HCT116 (cell line): ENCODE measurements around the gene TEAD3. TPM values are rescaled to one million over a fixed set of nuclear protein-coding genes. Genes with fewer than 3 reads are reported as not detected.

Experiments used
- ATAC-seq: fragments of 200-7000 bp; cut with Tn5 transposase; 2 replicates; pipeline ENCODE4 v1.9.1; 2020; ENCODE audit warnings: mild to moderate bottlenecking, moderate library complexity
- BruUV-seq: library from RNA; stranded (reverse); fragments of 400-500 nt; replicated peaks from 2 replicates; lab custom pipeline; 2021; lab: Mats Ljungman, UMichigan
- CTCF ChIA-PET: fragments of 300-600 bp; sonication (Branson Sonifier 250); formaldehyde crosslinking; loops from one replicate; lab custom pipeline; 2021; ENCODE audit warnings: antibody characterized with exemption; lab: Charles Lee
- POLR2A ChIA-PET: fragments of 300-600, 350-600 bp; sonication (Branson Sonifier 250); formaldehyde crosslinking; loops from one replicate; lab custom pipeline; 2021; ENCODE audit warnings: antibody characterized with exemption; lab: Charles Lee
- RAD21 ChIA-PET, 2 experiments: fragments of 300-600 bp; sonication (Branson Sonifier 250); formaldehyde crosslinking; loops; one replicate each; lab custom pipeline; 2023; ENCODE audit warnings: low total read pairs in 2 of 2; ENCODE audit not compliant: uncharacterized antibody in 2 of 2, unreplicated experiment in 2 of 2, low non-redundant PET in 1 of 2; lab: Charles Lee
- DNase-seq: peaks from one replicate; pipeline ENCODE4 v3.0.0-alpha.2; 2010; ENCODE audit warnings: low read depth, low spot score
- H2AFZ ChIP-seq: fragments of 200-600 bp; shearing (Covaris generic), sonication (generic); 2 replicates; pipeline ENCODE4 v1.6.1; 2017; ENCODE audit warnings: low read depth, mixed run types, mixed read lengths, antibody characterized with exemption, low read length; ENCODE audit not compliant: poor library complexity, severe bottlenecking
- H3K27ac ChIP-seq: 2 replicates; pipeline ENCODE4 v1.5.1; 2012; ENCODE audit warnings: low read depth, low read length
- H3K27me3 ChIP-seq: fragments of 200-600 bp; sonication (generic); 2 replicates; pipeline ENCODE4 v1.6.1; 2016; ENCODE audit warnings: mixed run types, low read length, mixed read lengths; ENCODE audit not compliant: insufficient read depth
- H3K36me3 ChIP-seq, 2 experiments: fragments of 200-500 bp in 1 of 2; fragments of 200-600 bp in 1 of 2; sonication (Bioruptor generic) in 1 of 2; sonication (generic) in 1 of 2; 2 replicates each; pipeline versions ENCODE4 v1.5.1 to v1.6.1; 2014 to 2016; ENCODE audit warnings: low read length in 2 of 2, inconsistent platforms in 1 of 2, mixed read lengths in 1 of 2, mixed run types in 1 of 2; ENCODE audit not compliant: insufficient read depth in 2 of 2, control insufficient read depth in 1 of 2
- H3K4me1 ChIP-seq, 2 experiments: fragments of 200-600 bp in 1 of 2; sonication (generic) in 1 of 2; 2 replicates each; pipeline versions ENCODE4 v1.5.1 to v1.6.1; 2012 to 2017; ENCODE audit warnings: low read length in 2 of 2, inconsistent platforms in 1 of 2, mild to moderate bottlenecking in 1 of 2, mixed read lengths in 1 of 2, mixed run types in 1 of 2, moderate library complexity in 1 of 2; ENCODE audit not compliant: insufficient read depth in 2 of 2, control insufficient read depth in 1 of 2
- H3K4me2 ChIP-seq: fragments of 200-600 bp; sonication (generic); 2 replicates; pipeline ENCODE4 v1.6.1; 2017; ENCODE audit warnings: mixed run types, low read length, mixed read lengths
- H3K4me3 ChIP-seq, 2 experiments: fragments of 200-600 bp in 1 of 2; sonication (generic) in 1 of 2; replicated peaks in 1 of 2; 2 replicates each; pipeline ENCODE4 v1.5.1; 2011 to 2016; ENCODE audit warnings: low read length in 2 of 2, control low read depth in 1 of 2, low read depth in 1 of 2, mild to moderate bottlenecking in 1 of 2, mixed read lengths in 1 of 2, mixed run types in 1 of 2
- H3K79me2 ChIP-seq: fragments of 200-600 bp; sonication (generic); 2 replicates; pipeline ENCODE4 v1.6.1; 2017; ENCODE audit warnings: mild to moderate bottlenecking, mixed run types, low read length, moderate library complexity, mixed read lengths; ENCODE audit not compliant: insufficient read depth
- H3K9ac ChIP-seq: fragments of 200-600 bp; sonication (generic); 2 replicates; pipeline ENCODE4 v1.6.1; 2016; ENCODE audit warnings: low read length, mixed read lengths
- H3K9me2 ChIP-seq: fragments of 200-600 bp; sonication (generic), shearing (Covaris generic); 2 replicates; pipeline ENCODE4 v1.6.1; 2017; ENCODE audit warnings: mixed run types, mild to moderate bottlenecking, moderate library complexity; ENCODE audit not compliant: insufficient read depth
- H3K9me3 ChIP-seq, 2 experiments: fragments of 200-500 bp in 1 of 2; fragments of 200-600 bp in 1 of 2; sonication (Bioruptor generic) in 1 of 2; sonication (generic) in 1 of 2; 2 replicates each; pipeline ENCODE4 v1.6.1; 2014 to 2017; ENCODE audit warnings: low read length in 2 of 2, mixed read lengths in 2 of 2, inconsistent platforms in 1 of 2, low read depth in 1 of 2, mild to moderate bottlenecking in 1 of 2, mixed run types in 1 of 2, moderate library complexity in 1 of 2; ENCODE audit not compliant: control insufficient read depth in 1 of 2, insufficient read depth in 1 of 2
- H4K20me1 ChIP-seq: fragments of 200-600 bp; sonication (generic), shearing (Covaris generic); 2 replicates; pipeline ENCODE4 v1.6.1; 2017; ENCODE audit warnings: mixed run types, mild to moderate bottlenecking, moderate library complexity; ENCODE audit not compliant: insufficient read depth
- CBX3 ChIP-seq: IDR thresholded peaks from 2 replicates; pipeline ENCODE4 v1.6.1; 2012; ENCODE audit warnings: low read depth
- CEBPB ChIP-seq: IDR thresholded peaks from 2 replicates; pipeline ENCODE4 v1.6.1; 2012; ENCODE audit warnings: low read depth
- EGR1 ChIP-seq: IDR thresholded peaks from 2 replicates; pipeline ENCODE4 v1.6.1; 2012; ENCODE audit warnings: low read depth
- EZH2 ChIP-seq: fragments of 200-600 bp; sonication (generic); IDR thresholded peaks from 2 replicates; pipeline ENCODE4 v1.6.1; 2017; ENCODE audit warnings: antibody characterized with exemption, mixed run types
- EZH2phosphoT487 ChIP-seq: fragments of 200-600 bp; IDR thresholded peaks from 2 replicates; pipeline ENCODE4 v1.6.1; 2018; ENCODE audit warnings: antibody characterized with exemption, borderline replicate concordance
- FOSL1 ChIP-seq: IDR thresholded peaks from 2 replicates; pipeline ENCODE4 v1.6.1; 2012; ENCODE audit warnings: low read depth
- JUND ChIP-seq: IDR thresholded peaks from 2 replicates; pipeline ENCODE4 v1.6.1; 2012
- POLR2A ChIP-seq: IDR thresholded peaks from 2 replicates; pipeline ENCODE4 v1.7.0; 2011; ENCODE audit warnings: borderline replicate concordance; ENCODE audit not compliant: insufficient read depth, insufficient read length; ENCODE audit errors: extremely low read depth
- POLR2AphosphoS5 ChIP-seq: IDR thresholded peaks from 2 replicates; pipeline ENCODE4 v1.6.1; 2011; ENCODE audit warnings: mild to moderate bottlenecking, low read depth, low read length, moderate library complexity
- RAD21 ChIP-seq: IDR thresholded peaks from 2 replicates; pipeline ENCODE4 v1.6.1; 2012; ENCODE audit warnings: low read depth, mild to moderate bottlenecking
- SIN3A ChIP-seq: IDR thresholded peaks from 2 replicates; pipeline ENCODE4 v1.6.1; 2012; ENCODE audit warnings: low read depth
- SP1 ChIP-seq: IDR thresholded peaks from 2 replicates; pipeline ENCODE4 v1.6.1; 2012; ENCODE audit warnings: low read depth
- SRF ChIP-seq: IDR thresholded peaks from 2 replicates; pipeline ENCODE4 v1.6.1; 2012; ENCODE audit warnings: low read depth
- TCF7L2 ChIP-seq: IDR thresholded peaks from 2 replicates; pipeline ENCODE4 v1.7.0; 2011; ENCODE audit warnings: borderline replicate concordance, inconsistent platforms; ENCODE audit not compliant: insufficient read depth, insufficient read length; ENCODE audit errors: extremely low read depth
- ZNF274 ChIP-seq: fragments of 200-500 bp; sonication (Bioruptor generic); IDR thresholded peaks from 2 replicates; pipeline ENCODE4 v1.6.1; 2014; ENCODE audit warnings: mild to moderate bottlenecking, low read depth, low read length, inconsistent platforms
- intact Hi-C: fragments of 100-400 bp; cut with micrococcal nuclease; formaldehyde crosslinking; loops from 2 replicates; pipeline ENCODE4 v1.10.0; 2022
- total RNA-seq: library from RNA; stranded (reverse); gene quantifications from one replicate; pipeline ENCODE4 v1.2.1, GENCODE V29; 2021; ENCODE audit not compliant: unreplicated experiment
- TF ChIP-seq, protein P1 (sequence below): IDR thresholded peaks from 2 replicates; pipeline ENCODE4 v1.6.1; 2012
- TF ChIP-seq, protein P2 (sequence below): IDR thresholded peaks from 2 replicates; pipeline ENCODE4 v1.6.1; 2011; ENCODE audit warnings: mild to moderate bottlenecking, low read length, moderate library complexity; ENCODE audit not compliant: insufficient replicate concordance; ENCODE audit errors: extremely low read depth
- TF ChIP-seq, protein P3 (sequence below): IDR thresholded peaks from 2 replicates; pipeline ENCODE4 v1.6.1; 2012

Gene TEAD3
- total RNA-seq, 1 experiment from 2014 or later = 21.8 TPM

DNA sequence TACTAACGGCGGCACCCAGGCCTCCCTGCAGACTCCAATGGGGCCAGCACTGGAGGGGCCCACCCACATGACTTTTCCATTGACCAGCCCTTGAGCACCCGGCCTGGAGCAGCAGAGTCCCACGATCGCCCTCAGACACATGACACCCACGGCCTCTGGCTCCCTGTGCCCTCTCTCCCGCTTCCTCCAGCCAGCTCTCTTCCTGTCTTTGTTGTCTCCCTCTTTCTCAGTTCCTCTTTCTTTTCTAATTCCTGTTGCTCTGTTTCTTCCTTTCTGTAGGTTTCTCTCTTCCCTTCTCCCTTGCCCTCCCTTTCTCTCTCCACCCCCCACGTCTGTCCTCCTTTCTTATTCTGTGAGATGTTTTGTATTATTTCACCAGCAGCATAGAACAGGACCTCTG is 70.8 kb downstream of the TEAD3 start:
- H3K9me3 ChIP-seq = peaks cover 0 to 15% of the 10 kb centered on the region in 2 experiments; a peak in 2 of 4 replicates
- no peak for ATAC-seq
- TF ChIP-seq, protein P1, sequence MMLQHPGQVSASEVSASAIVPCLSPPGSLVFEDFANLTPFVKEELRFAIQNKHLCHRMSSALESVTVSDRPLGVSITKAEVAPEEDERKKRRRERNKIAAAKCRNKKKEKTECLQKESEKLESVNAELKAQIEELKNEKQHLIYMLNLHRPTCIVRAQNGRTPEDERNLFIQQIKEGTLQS = no peak
- TF ChIP-seq EZH2phosphoT487 (no peak), CBX3 (no peak), EZH2 (no peak), POLR2A (no peak), SIN3A (no peak), JUND (no peak), EGR1 (no peak), RAD21 (no peak), SP1 (no peak), POLR2AphosphoS5 (no peak), TCF7L2 (no peak), SRF (no peak), ZNF274 (no peak), CEBPB (no peak), FOSL1 (no peak)
- TF ChIP-seq, protein P2, sequence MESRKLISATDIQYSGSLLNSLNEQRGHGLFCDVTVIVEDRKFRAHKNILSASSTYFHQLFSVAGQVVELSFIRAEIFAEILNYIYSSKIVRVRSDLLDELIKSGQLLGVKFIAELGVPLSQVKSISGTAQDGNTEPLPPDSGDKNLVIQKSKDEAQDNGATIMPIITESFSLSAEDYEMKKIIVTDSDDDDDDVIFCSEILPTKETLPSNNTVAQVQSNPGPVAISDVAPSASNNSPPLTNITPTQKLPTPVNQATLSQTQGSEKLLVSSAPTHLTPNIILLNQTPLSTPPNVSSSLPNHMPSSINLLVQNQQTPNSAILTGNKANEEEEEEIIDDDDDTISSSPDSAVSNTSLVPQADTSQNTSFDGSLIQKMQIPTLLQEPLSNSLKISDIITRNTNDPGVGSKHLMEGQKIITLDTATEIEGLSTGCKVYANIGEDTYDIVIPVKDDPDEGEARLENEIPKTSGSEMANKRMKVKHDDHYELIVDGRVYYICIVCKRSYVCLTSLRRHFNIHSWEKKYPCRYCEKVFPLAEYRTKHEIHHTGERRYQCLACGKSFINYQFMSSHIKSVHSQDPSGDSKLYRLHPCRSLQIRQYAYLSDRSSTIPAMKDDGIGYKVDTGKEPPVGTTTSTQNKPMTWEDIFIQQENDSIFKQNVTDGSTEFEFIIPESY = no peak
- TF ChIP-seq, protein P3, sequence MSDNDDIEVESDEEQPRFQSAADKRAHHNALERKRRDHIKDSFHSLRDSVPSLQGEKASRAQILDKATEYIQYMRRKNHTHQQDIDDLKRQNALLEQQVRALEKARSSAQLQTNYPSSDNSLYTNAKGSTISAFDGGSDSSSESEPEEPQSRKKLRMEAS = no peak
- intact Hi-C loops = no loop called here
- no peak overlapping the region for H3K27ac ChIP-seq
- RAD21 ChIA-PET = no interaction called here
- no peak overlapping the region for H2AFZ ChIP-seq
- no peaks in the 10 kb centered on the region for H3K27me3 ChIP-seq
- H3K4me3 ChIP-seq = no peak overlapping the region
- H4K20me1 ChIP-seq = no peaks in the 10 kb centered on the region
- H3K36me3 ChIP-seq = peaks cover 8 to 19% of the 10 kb centered on the region in 2 experiments; a peak in 3 of 4 replicates
- DNase-seq = no peak
- CTCF ChIA-PET = no interaction called here
- no TSS peak for BruUV-seq
- POLR2A ChIA-PET = no interaction called here
- no peak overlapping the region for H3K4me2 ChIP-seq
- H3K4me1 ChIP-seq = peaks cover 0 to 4% of the 10 kb centered on the region in 2 experiments; a peak in 1 of 4 replicates
- H3K79me2 ChIP-seq = no peaks in the 10 kb centered on the region
- H3K9me2 ChIP-seq = no peaks in the 10 kb centered on the region
- H3K9ac ChIP-seq = no peak overlapping the region
